HCT116 (cell line): ENCODE data around the gene C1orf21. TPM values are rescaled to one million over a fixed set of nuclear protein-coding genes. Genes with fewer than 3 reads are reported as not detected.

Experiments used
- ATAC-seq: fragments of 200-7000 bp; cut with Tn5 transposase; 2 replicates; pipeline ENCODE4 v1.9.1; 2020; ENCODE audit warnings: mild to moderate bottlenecking, moderate library complexity
- BruUV-seq: library from RNA; stranded (reverse); fragments of 400-500 nt; replicated peaks from 2 replicates; lab custom pipeline; 2021; lab: Mats Ljungman, UMichigan
- CTCF ChIA-PET: fragments of 300-600 bp; sonication (Branson Sonifier 250); formaldehyde crosslinking; loops from one replicate; lab custom pipeline; 2021; ENCODE audit warnings: antibody characterized with exemption; lab: Charles Lee
- POLR2A ChIA-PET: fragments of 300-600, 350-600 bp; sonication (Branson Sonifier 250); formaldehyde crosslinking; loops from one replicate; lab custom pipeline; 2021; ENCODE audit warnings: antibody characterized with exemption; lab: Charles Lee
- RAD21 ChIA-PET, 2 experiments: fragments of 300-600 bp; sonication (Branson Sonifier 250); formaldehyde crosslinking; loops; one replicate each; lab custom pipeline; 2023; ENCODE audit warnings: low total read pairs in 2 of 2; ENCODE audit not compliant: uncharacterized antibody in 2 of 2, unreplicated experiment in 2 of 2, low non-redundant PET in 1 of 2; lab: Charles Lee
- DNase-seq: peaks from one replicate; pipeline ENCODE4 v3.0.0-alpha.2; 2010; ENCODE audit warnings: low read depth, low spot score
- H2AFZ ChIP-seq: fragments of 200-600 bp; shearing (Covaris generic), sonication (generic); 2 replicates; pipeline ENCODE4 v1.6.1; 2017; ENCODE audit warnings: low read depth, mixed run types, mixed read lengths, antibody characterized with exemption, low read length; ENCODE audit not compliant: poor library complexity, severe bottlenecking
- H3K27ac ChIP-seq: 2 replicates; pipeline ENCODE4 v1.5.1; 2012; ENCODE audit warnings: low read depth, low read length
- H3K27me3 ChIP-seq: fragments of 200-600 bp; sonication (generic); 2 replicates; pipeline ENCODE4 v1.6.1; 2016; ENCODE audit warnings: mixed run types, low read length, mixed read lengths; ENCODE audit not compliant: insufficient read depth
- H3K36me3 ChIP-seq, 2 experiments: fragments of 200-500 bp in 1 of 2; fragments of 200-600 bp in 1 of 2; sonication (Bioruptor generic) in 1 of 2; sonication (generic) in 1 of 2; 2 replicates each; pipeline versions ENCODE4 v1.5.1 to v1.6.1; 2014 to 2016; ENCODE audit warnings: low read length in 2 of 2, inconsistent platforms in 1 of 2, mixed read lengths in 1 of 2, mixed run types in 1 of 2; ENCODE audit not compliant: insufficient read depth in 2 of 2, control insufficient read depth in 1 of 2
- H3K4me1 ChIP-seq, 2 experiments: fragments of 200-600 bp in 1 of 2; sonication (generic) in 1 of 2; 2 replicates each; pipeline versions ENCODE4 v1.5.1 to v1.6.1; 2012 to 2017; ENCODE audit warnings: low read length in 2 of 2, inconsistent platforms in 1 of 2, mild to moderate bottlenecking in 1 of 2, mixed read lengths in 1 of 2, mixed run types in 1 of 2, moderate library complexity in 1 of 2; ENCODE audit not compliant: insufficient read depth in 2 of 2, control insufficient read depth in 1 of 2
- H3K4me2 ChIP-seq: fragments of 200-600 bp; sonication (generic); 2 replicates; pipeline ENCODE4 v1.6.1; 2017; ENCODE audit warnings: mixed run types, low read length, mixed read lengths
- H3K4me3 ChIP-seq, 2 experiments: fragments of 200-600 bp in 1 of 2; sonication (generic) in 1 of 2; replicated peaks in 1 of 2; 2 replicates each; pipeline ENCODE4 v1.5.1; 2011 to 2016; ENCODE audit warnings: low read length in 2 of 2, control low read depth in 1 of 2, low read depth in 1 of 2, mild to moderate bottlenecking in 1 of 2, mixed read lengths in 1 of 2, mixed run types in 1 of 2
- H3K79me2 ChIP-seq: fragments of 200-600 bp; sonication (generic); 2 replicates; pipeline ENCODE4 v1.6.1; 2017; ENCODE audit warnings: mild to moderate bottlenecking, mixed run types, low read length, moderate library complexity, mixed read lengths; ENCODE audit not compliant: insufficient read depth
- H3K9ac ChIP-seq: fragments of 200-600 bp; sonication (generic); 2 replicates; pipeline ENCODE4 v1.6.1; 2016; ENCODE audit warnings: low read length, mixed read lengths
- H3K9me2 ChIP-seq: fragments of 200-600 bp; sonication (generic), shearing (Covaris generic); 2 replicates; pipeline ENCODE4 v1.6.1; 2017; ENCODE audit warnings: mixed run types, mild to moderate bottlenecking, moderate library complexity; ENCODE audit not compliant: insufficient read depth
- H3K9me3 ChIP-seq, 2 experiments: fragments of 200-500 bp in 1 of 2; fragments of 200-600 bp in 1 of 2; sonication (Bioruptor generic) in 1 of 2; sonication (generic) in 1 of 2; 2 replicates each; pipeline ENCODE4 v1.6.1; 2014 to 2017; ENCODE audit warnings: low read length in 2 of 2, mixed read lengths in 2 of 2, inconsistent platforms in 1 of 2, low read depth in 1 of 2, mild to moderate bottlenecking in 1 of 2, mixed run types in 1 of 2, moderate library complexity in 1 of 2; ENCODE audit not compliant: control insufficient read depth in 1 of 2, insufficient read depth in 1 of 2
- H4K20me1 ChIP-seq: fragments of 200-600 bp; sonication (generic), shearing (Covaris generic); 2 replicates; pipeline ENCODE4 v1.6.1; 2017; ENCODE audit warnings: mixed run types, mild to moderate bottlenecking, moderate library complexity; ENCODE audit not compliant: insufficient read depth
- CBX3 ChIP-seq: IDR thresholded peaks from 2 replicates; pipeline ENCODE4 v1.6.1; 2012; ENCODE audit warnings: low read depth
- CEBPB ChIP-seq: IDR thresholded peaks from 2 replicates; pipeline ENCODE4 v1.6.1; 2012; ENCODE audit warnings: low read depth
- EGR1 ChIP-seq: IDR thresholded peaks from 2 replicates; pipeline ENCODE4 v1.6.1; 2012; ENCODE audit warnings: low read depth
- ELF1 ChIP-seq: IDR thresholded peaks from 2 replicates; pipeline ENCODE4 v1.6.1; 2012; ENCODE audit warnings: low read depth, borderline replicate concordance
- EZH2 ChIP-seq: fragments of 200-600 bp; sonication (generic); IDR thresholded peaks from 2 replicates; pipeline ENCODE4 v1.6.1; 2017; ENCODE audit warnings: antibody characterized with exemption, mixed run types
- EZH2phosphoT487 ChIP-seq: fragments of 200-600 bp; IDR thresholded peaks from 2 replicates; pipeline ENCODE4 v1.6.1; 2018; ENCODE audit warnings: antibody characterized with exemption, borderline replicate concordance
- FOSL1 ChIP-seq: IDR thresholded peaks from 2 replicates; pipeline ENCODE4 v1.6.1; 2012; ENCODE audit warnings: low read depth
- POLR2A ChIP-seq: IDR thresholded peaks from 2 replicates; pipeline ENCODE4 v1.7.0; 2011; ENCODE audit warnings: borderline replicate concordance; ENCODE audit not compliant: insufficient read depth, insufficient read length; ENCODE audit errors: extremely low read depth
- POLR2AphosphoS5 ChIP-seq: IDR thresholded peaks from 2 replicates; pipeline ENCODE4 v1.6.1; 2011; ENCODE audit warnings: mild to moderate bottlenecking, low read depth, low read length, moderate library complexity
- SIN3A ChIP-seq: IDR thresholded peaks from 2 replicates; pipeline ENCODE4 v1.6.1; 2012; ENCODE audit warnings: low read depth
- SP1 ChIP-seq: IDR thresholded peaks from 2 replicates; pipeline ENCODE4 v1.6.1; 2012; ENCODE audit warnings: low read depth
- SRF ChIP-seq: IDR thresholded peaks from 2 replicates; pipeline ENCODE4 v1.6.1; 2012; ENCODE audit warnings: low read depth
- TCF7L2 ChIP-seq: IDR thresholded peaks from 2 replicates; pipeline ENCODE4 v1.7.0; 2011; ENCODE audit warnings: borderline replicate concordance, inconsistent platforms; ENCODE audit not compliant: insufficient read depth, insufficient read length; ENCODE audit errors: extremely low read depth
- ZFX ChIP-seq: fragments of 450-650 bp; IDR thresholded peaks from 2 replicates; pipeline ENCODE4 v1.6.1; 2017
- ZNF274 ChIP-seq: fragments of 200-500 bp; sonication (Bioruptor generic); IDR thresholded peaks from 2 replicates; pipeline ENCODE4 v1.6.1; 2014; ENCODE audit warnings: mild to moderate bottlenecking, low read depth, low read length, inconsistent platforms
- intact Hi-C: fragments of 100-400 bp; cut with micrococcal nuclease; formaldehyde crosslinking; loops from 2 replicates; pipeline ENCODE4 v1.10.0; 2022
- total RNA-seq: library from RNA; stranded (reverse); gene quantifications from one replicate; pipeline ENCODE4 v1.2.1, GENCODE V29; 2021; ENCODE audit not compliant: unreplicated experiment
- TF ChIP-seq, protein P1 (sequence below): IDR thresholded peaks from 2 replicates; pipeline ENCODE4 v1.6.1; 2012
- TF ChIP-seq, protein P2 (sequence below), 3 experiments: fragments of 200-600 bp in 1 of 3; sonication (generic) in 1 of 3; IDR thresholded peaks in 2 of 3; conservative IDR thresholded peaks in 1 of 3; 2 replicates each; pipeline ENCODE4 v1.5.1; 2012 to 2017; ENCODE audit warnings: low read depth in 2 of 3, low read length in 2 of 3, antibody characterized with exemption in 1 of 3, borderline replicate concordance in 1 of 3, control low read depth in 1 of 3, mild to moderate bottlenecking in 1 of 3, mixed read lengths in 1 of 3, mixed run types in 1 of 3, moderate library complexity in 1 of 3; ENCODE audit not compliant: insufficient read depth in 1 of 3
- TF ChIP-seq, protein P3 (sequence below): IDR thresholded peaks from 2 replicates; pipeline ENCODE4 v1.6.1; 2011; ENCODE audit warnings: mild to moderate bottlenecking, low read length, moderate library complexity; ENCODE audit not compliant: insufficient replicate concordance; ENCODE audit errors: extremely low read depth
- TF ChIP-seq, protein P4 (sequence below): IDR thresholded peaks from 2 replicates; pipeline ENCODE4 v1.6.1; 2012; ENCODE audit warnings: low read depth
- TF ChIP-seq, protein P5 (sequence below): IDR thresholded peaks from 2 replicates; pipeline ENCODE4 v1.6.1; 2012

The C1orf21 gene
- total RNA-seq, 1 experiment from 2014 or later = 8.9 TPM

DNA sequence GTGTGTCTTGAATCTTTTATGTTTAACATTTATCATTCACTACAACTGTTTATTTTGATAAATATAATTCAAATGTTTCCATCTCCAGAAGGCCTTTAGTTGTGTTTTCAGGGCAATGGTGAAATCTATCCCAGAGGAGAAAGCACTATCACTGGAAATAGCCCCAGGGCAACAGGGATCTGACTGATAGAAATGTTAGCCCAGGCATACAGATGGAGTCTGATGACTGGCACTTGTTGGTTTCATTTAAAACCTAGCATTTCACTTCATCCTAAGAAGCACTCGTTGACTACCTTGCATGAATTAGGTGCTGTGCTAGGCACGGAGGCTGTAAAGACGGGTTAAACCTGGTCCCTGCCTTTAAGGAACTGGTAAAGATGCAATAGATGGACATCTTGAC lies 103.1 kb downstream of the C1orf21 start:
- H3K36me3 ChIP-seq = no peaks in the 10 kb centered on the region
- H3K4me1 ChIP-seq = peaks cover 6 to 16% of the 10 kb centered on the region in 2 experiments
- RAD21 ChIA-PET = no interaction called here
- TF ChIP-seq EZH2 = no peak
- TF ChIP-seq, protein P1, sequence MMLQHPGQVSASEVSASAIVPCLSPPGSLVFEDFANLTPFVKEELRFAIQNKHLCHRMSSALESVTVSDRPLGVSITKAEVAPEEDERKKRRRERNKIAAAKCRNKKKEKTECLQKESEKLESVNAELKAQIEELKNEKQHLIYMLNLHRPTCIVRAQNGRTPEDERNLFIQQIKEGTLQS = no peak
- no peak for TF ChIP-seq SRF
- TF ChIP-seq, protein P2, sequence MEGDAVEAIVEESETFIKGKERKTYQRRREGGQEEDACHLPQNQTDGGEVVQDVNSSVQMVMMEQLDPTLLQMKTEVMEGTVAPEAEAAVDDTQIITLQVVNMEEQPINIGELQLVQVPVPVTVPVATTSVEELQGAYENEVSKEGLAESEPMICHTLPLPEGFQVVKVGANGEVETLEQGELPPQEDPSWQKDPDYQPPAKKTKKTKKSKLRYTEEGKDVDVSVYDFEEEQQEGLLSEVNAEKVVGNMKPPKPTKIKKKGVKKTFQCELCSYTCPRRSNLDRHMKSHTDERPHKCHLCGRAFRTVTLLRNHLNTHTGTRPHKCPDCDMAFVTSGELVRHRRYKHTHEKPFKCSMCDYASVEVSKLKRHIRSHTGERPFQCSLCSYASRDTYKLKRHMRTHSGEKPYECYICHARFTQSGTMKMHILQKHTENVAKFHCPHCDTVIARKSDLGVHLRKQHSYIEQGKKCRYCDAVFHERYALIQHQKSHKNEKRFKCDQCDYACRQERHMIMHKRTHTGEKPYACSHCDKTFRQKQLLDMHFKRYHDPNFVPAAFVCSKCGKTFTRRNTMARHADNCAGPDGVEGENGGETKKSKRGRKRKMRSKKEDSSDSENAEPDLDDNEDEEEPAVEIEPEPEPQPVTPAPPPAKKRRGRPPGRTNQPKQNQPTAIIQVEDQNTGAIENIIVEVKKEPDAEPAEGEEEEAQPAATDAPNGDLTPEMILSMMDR (IDR thresholded peaks at IDR 0.05 in 2 of 3, conservative IDR thresholded peaks at IDR 0.05 in 1 of 3; ENCODE audit: borderline replicate concordance in 1 of 3, insufficient read depth in 1 of 3, low read depth in 2 of 3, low read length in 2 of 3) = no peak
- no peak for TF ChIP-seq EZH2phosphoT487
- TF ChIP-seq ZNF274 = no peak
- TF ChIP-seq SIN3A = no peak
- TF ChIP-seq, protein P3, sequence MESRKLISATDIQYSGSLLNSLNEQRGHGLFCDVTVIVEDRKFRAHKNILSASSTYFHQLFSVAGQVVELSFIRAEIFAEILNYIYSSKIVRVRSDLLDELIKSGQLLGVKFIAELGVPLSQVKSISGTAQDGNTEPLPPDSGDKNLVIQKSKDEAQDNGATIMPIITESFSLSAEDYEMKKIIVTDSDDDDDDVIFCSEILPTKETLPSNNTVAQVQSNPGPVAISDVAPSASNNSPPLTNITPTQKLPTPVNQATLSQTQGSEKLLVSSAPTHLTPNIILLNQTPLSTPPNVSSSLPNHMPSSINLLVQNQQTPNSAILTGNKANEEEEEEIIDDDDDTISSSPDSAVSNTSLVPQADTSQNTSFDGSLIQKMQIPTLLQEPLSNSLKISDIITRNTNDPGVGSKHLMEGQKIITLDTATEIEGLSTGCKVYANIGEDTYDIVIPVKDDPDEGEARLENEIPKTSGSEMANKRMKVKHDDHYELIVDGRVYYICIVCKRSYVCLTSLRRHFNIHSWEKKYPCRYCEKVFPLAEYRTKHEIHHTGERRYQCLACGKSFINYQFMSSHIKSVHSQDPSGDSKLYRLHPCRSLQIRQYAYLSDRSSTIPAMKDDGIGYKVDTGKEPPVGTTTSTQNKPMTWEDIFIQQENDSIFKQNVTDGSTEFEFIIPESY = no peak
- no peak for TF ChIP-seq ZFX
- no peak for TF ChIP-seq SP1
- no peak for TF ChIP-seq CBX3
- no peak for TF ChIP-seq POLR2A
- TF ChIP-seq CEBPB = no peak
- TF ChIP-seq ELF1 = no peak
- TF ChIP-seq FOSL1 = no peak
- no peak for TF ChIP-seq EGR1
- no peak for TF ChIP-seq TCF7L2
- TF ChIP-seq, protein P4, sequence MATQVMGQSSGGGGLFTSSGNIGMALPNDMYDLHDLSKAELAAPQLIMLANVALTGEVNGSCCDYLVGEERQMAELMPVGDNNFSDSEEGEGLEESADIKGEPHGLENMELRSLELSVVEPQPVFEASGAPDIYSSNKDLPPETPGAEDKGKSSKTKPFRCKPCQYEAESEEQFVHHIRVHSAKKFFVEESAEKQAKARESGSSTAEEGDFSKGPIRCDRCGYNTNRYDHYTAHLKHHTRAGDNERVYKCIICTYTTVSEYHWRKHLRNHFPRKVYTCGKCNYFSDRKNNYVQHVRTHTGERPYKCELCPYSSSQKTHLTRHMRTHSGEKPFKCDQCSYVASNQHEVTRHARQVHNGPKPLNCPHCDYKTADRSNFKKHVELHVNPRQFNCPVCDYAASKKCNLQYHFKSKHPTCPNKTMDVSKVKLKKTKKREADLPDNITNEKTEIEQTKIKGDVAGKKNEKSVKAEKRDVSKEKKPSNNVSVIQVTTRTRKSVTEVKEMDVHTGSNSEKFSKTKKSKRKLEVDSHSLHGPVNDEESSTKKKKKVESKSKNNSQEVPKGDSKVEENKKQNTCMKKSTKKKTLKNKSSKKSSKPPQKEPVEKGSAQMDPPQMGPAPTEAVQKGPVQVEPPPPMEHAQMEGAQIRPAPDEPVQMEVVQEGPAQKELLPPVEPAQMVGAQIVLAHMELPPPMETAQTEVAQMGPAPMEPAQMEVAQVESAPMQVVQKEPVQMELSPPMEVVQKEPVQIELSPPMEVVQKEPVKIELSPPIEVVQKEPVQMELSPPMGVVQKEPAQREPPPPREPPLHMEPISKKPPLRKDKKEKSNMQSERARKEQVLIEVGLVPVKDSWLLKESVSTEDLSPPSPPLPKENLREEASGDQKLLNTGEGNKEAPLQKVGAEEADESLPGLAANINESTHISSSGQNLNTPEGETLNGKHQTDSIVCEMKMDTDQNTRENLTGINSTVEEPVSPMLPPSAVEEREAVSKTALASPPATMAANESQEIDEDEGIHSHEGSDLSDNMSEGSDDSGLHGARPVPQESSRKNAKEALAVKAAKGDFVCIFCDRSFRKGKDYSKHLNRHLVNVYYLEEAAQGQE = no peak
- TF ChIP-seq, protein P5, sequence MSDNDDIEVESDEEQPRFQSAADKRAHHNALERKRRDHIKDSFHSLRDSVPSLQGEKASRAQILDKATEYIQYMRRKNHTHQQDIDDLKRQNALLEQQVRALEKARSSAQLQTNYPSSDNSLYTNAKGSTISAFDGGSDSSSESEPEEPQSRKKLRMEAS = no peak
- no peak for TF ChIP-seq POLR2AphosphoS5
- H3K4me3 ChIP-seq = no peak overlapping the region
- H3K9me2 ChIP-seq = no peaks in the 10 kb centered on the region
- no peak overlapping the region for H3K27ac ChIP-seq
- no TSS peak for BruUV-seq
- H3K27me3 ChIP-seq = no peaks in the 10 kb centered on the region
- no peak overlapping the region for H3K4me2 ChIP-seq
- DNase-seq (no peak), ATAC-seq (no peak)
- intact Hi-C loops = no loop called here
- H2AFZ ChIP-seq = no peak overlapping the region
- no peaks in the 10 kb centered on the region for H3K9me3 ChIP-seq
- H3K9ac ChIP-seq = no peak overlapping the region
- POLR2A ChIA-PET = no interaction called here
- CTCF ChIA-PET = no interaction called here
- no peaks in the 10 kb centered on the region for H4K20me1 ChIP-seq
- H3K79me2 ChIP-seq = no peaks in the 10 kb centered on the region
